Stimulated activated effector memory CD8-positive, alpha-beta T cell treated with anti-CD3 and anti-CD28 coated beads, Interleukin-12 subunit alpha, Interleukin-12 subunit beta, amount 100 ng/mL, for 72 hours (primary cell): Measurements from ENCODE around the gene PCDH12.

ENCODE experiments used
- ATAC-seq: fragments of 150-1000 bp; cut with Tn5 transposase; 2 replicates; pipeline ENCODE4 v1.10.0; 2021
- DNase-seq, 2 donors: peaks; one replicate each; pipeline ENCODE4 v3.0.0; 2021 to 2022; ENCODE audit warnings: low spot score in 2 of 2
- H3K27ac Mint-ChIP-seq: one replicate; pipeline ENCODE4 v1.8.0; 2022; ENCODE audit warnings: mild to moderate bottlenecking, mixed read lengths
- H3K36me3 Mint-ChIP-seq: one replicate; pipeline ENCODE4 v1.8.0; 2022; ENCODE audit warnings: mild to moderate bottlenecking, mixed read lengths
- H3K4me1 Mint-ChIP-seq: one replicate; pipeline ENCODE4 v1.8.0; 2022; ENCODE audit warnings: mixed read lengths
- H3K4me3 Mint-ChIP-seq: one replicate; pipeline ENCODE4 v1.8.0; 2022; ENCODE audit warnings: mild to moderate bottlenecking, mixed read lengths
- H3K9me3 Mint-ChIP-seq: one replicate; pipeline ENCODE4 v1.8.0; 2022; ENCODE audit warnings: mixed read lengths

Gene PCDH12

GRCh38 chr5:141913560-141914198 lies 44.3 kb downstream of the PCDH12 start:
- no peak for DNase-seq
- Mint-ChIP-seq H3K4me3 (peak overlapping the region; percentile 5), H3K4me1 (peaks cover 7% of the 10 kb centered on the region), H3K36me3 (no peaks in the 10 kb centered on the region), H3K9me3 (no peaks in the 10 kb centered on the region), H3K27ac (no peak overlapping the region)
- ATAC-seq = no peak

GRCh38 chr5:141910271-141910673 lies 47.7 kb downstream of the PCDH12 start:
- Mint-ChIP-seq H3K4me1 (peaks cover 7% of the 10 kb centered on the region), H3K36me3 (no peaks in the 10 kb centered on the region), H3K9me3 (no peaks in the 10 kb centered on the region), H3K4me3 (no peak overlapping the region), H3K27ac (no peak overlapping the region)
- no peak for DNase-seq
- ATAC-seq = peak; percentile 13

- Mint-ChIP-seq H3K36me3 (no peaks in the 10 kb centered on the region), H3K9me3 (no peaks in the 10 kb centered on the region), H3K4me1 (peaks cover 7% of the 10 kb centered on the region), H3K4me3 (no peak overlapping the region), H3K27ac (no peak overlapping the region)
- ATAC-seq (no peak), DNase-seq (no peak)
Observed at GRCh38 chr5:141909212-141909611, 48.8 kb downstream of the PCDH12 start.

- ATAC-seq (peak; percentile 61), DNase-seq (no peak)
- peaks cover 7% of the 10 kb centered on the region for H3K4me1 Mint-ChIP-seq
- H3K36me3 Mint-ChIP-seq = no peaks in the 10 kb centered on the region
- no peak overlapping the region for H3K27ac Mint-ChIP-seq
- H3K9me3 Mint-ChIP-seq = no peaks in the 10 kb centered on the region
- no peak overlapping the region for H3K4me3 Mint-ChIP-seq
Observed at GRCh38 chr5:141908796-141909195, 49.2 kb downstream of the PCDH12 start.

GRCh38 chr5:141906972-141907371 lies 51.0 kb downstream of the PCDH12 start:
- no peaks in the 10 kb centered on the region for H3K36me3 Mint-ChIP-seq
- H3K4me1 Mint-ChIP-seq = no peaks in the 10 kb centered on the region
- DNase-seq (no peak), ATAC-seq (no peak)
- no peak overlapping the region for H3K4me3 Mint-ChIP-seq
- H3K27ac Mint-ChIP-seq = no peak overlapping the region
- no peaks in the 10 kb centered on the region for H3K9me3 Mint-ChIP-seq

GRCh38 chr5:141906517-141906916 lies 51.5 kb downstream of the PCDH12 start:
- Mint-ChIP-seq H3K36me3 (no peaks in the 10 kb centered on the region), H3K4me1 (no peaks in the 10 kb centered on the region), H3K27ac (no peak overlapping the region), H3K9me3 (no peaks in the 10 kb centered on the region), H3K4me3 (no peak overlapping the region)
- ATAC-seq = no peak
- DNase-seq = no peak

GRCh38 chr5:141904551-141904950 lies 53.5 kb downstream of the PCDH12 start:
- no peak for ATAC-seq
- H3K4me1 Mint-ChIP-seq = no peaks in the 10 kb centered on the region
- H3K27ac Mint-ChIP-seq = no peak overlapping the region
- no peak for DNase-seq
- no peaks in the 10 kb centered on the region for H3K9me3 Mint-ChIP-seq
- no peaks in the 10 kb centered on the region for H3K36me3 Mint-ChIP-seq
- H3K4me3 Mint-ChIP-seq = no peak overlapping the region

GRCh38 chr5:141903261-141903660 lies 54.7 kb downstream of the PCDH12 start:
- no peaks in the 10 kb centered on the region for H3K4me1 Mint-ChIP-seq
- H3K4me3 Mint-ChIP-seq = no peak overlapping the region
- ATAC-seq (no peak), DNase-seq (no peak)
- H3K9me3 Mint-ChIP-seq = no peaks in the 10 kb centered on the region
- no peak overlapping the region for H3K27ac Mint-ChIP-seq
- H3K36me3 Mint-ChIP-seq = no peaks in the 10 kb centered on the region

- H3K4me3 Mint-ChIP-seq = no peak overlapping the region
- no peaks in the 10 kb centered on the region for H3K4me1 Mint-ChIP-seq
- H3K9me3 Mint-ChIP-seq = no peaks in the 10 kb centered on the region
- DNase-seq (no peak), ATAC-seq (no peak)
- H3K27ac Mint-ChIP-seq = no peak overlapping the region
- H3K36me3 Mint-ChIP-seq = no peaks in the 10 kb centered on the region
Observed at GRCh38 chr5:141902015-141902814, 55.8 kb downstream of the PCDH12 start.

- H3K36me3 Mint-ChIP-seq = no peaks in the 10 kb centered on the region
Observed at GRCh38 chr5:141898448-141899049, 59.5 kb downstream of the PCDH12 start.

GRCh38 chr5:141897425-141897824 lies 60.6 kb downstream of the PCDH12 start:
- Mint-ChIP-seq H3K4me3 (no peak overlapping the region), H3K4me1 (no peaks in the 10 kb centered on the region), H3K36me3 (no peaks in the 10 kb centered on the region), H3K27ac (no peak overlapping the region), H3K9me3 (no peaks in the 10 kb centered on the region)
- DNase-seq (no peak), ATAC-seq (no peak)

More at GRCh38 chr5:141898448-141899049, 59.5 kb downstream of the PCDH12 start:
- ATAC-seq = no peak
- no peak overlapping the region for H3K27ac Mint-ChIP-seq
- no peaks in the 10 kb centered on the region for H3K4me1 Mint-ChIP-seq
- H3K9me3 Mint-ChIP-seq = no peaks in the 10 kb centered on the region
- H3K4me3 Mint-ChIP-seq = no peak overlapping the region
- no peak for DNase-seq
